ENCODE data around the gene SNW1. TPM values are rescaled to one million over a fixed set of nuclear protein-coding genes. Genes with fewer than 3 reads are reported as not detected.

SNW1 gene
- total and polyA plus RNA-seq, 2 of the 4 experiments (the other 2 are of a cell fraction), result 28.2 to 30.6 TPM

DNA sequence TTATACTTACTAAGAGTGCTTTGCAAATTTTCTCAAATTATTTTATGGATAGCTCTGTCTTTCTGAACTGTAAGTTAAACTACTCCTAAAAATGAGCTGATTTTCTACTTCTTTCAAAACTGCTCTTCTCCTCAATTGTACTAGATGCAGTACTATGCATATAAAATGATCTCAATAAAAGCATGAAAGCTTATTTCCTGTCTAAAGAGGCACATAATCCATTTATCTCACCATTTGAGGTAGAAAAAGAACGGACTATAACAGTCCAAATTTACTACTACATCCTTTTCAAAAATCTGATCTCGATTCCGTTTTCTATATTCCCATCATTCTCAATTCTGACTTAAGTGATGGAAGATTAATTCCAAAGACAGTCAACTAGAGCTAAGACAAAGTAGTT, 38.7 kb downstream of the SNW1 start:
- Histone ChIP-seq H2BK120ac (ENCODE audit: low read depth, low read length) (no peak overlapping the region), H3K18ac (ENCODE audit: low read depth, low read length) (no peak overlapping the region), H3K9me3 (ENCODE audit: control insufficient read depth, insufficient read depth, low read length) (no peaks in the 10 kb centered on the region), H3K4me1 (ENCODE audit: control insufficient read depth, insufficient read depth, low read length) (no peaks in the 10 kb centered on the region), H3K79me1 (ENCODE audit: low read depth in 1 of 2, low read length in 2 of 2) (peaks cover 14 to 16% of the 10 kb centered on the region in 2 experiments), H2AK5ac (ENCODE audit: low read depth, low read length) (no peak overlapping the region), H3K9ac (ENCODE audit: low read depth, low read length) (no peak overlapping the region), H4K8ac (ENCODE audit: low read depth in 2 of 2, low read length in 2 of 2) (no peak overlapping the region), H4K91ac (ENCODE audit: insufficient read depth, low read depth, low read length) (no peak overlapping the region), H3K36me3 (ENCODE audit: control insufficient read depth, insufficient read depth, low read length) (peaks cover 44% of the 10 kb centered on the region), H2AK9ac (replicated peaks; ENCODE audit: low read depth, low read length, poor library complexity) (no peak overlapping the region), H4K5ac (ENCODE audit: low read depth, low read length) (no peak overlapping the region), H2AFZ (replicated peaks; ENCODE audit: low read length, poor library complexity) (no peak overlapping the region), H3K27me3 (ENCODE audit: control insufficient read depth, insufficient read depth, low read length) (no peaks in the 10 kb centered on the region), H2BK20ac (ENCODE audit: low read depth, low read length) (no peak overlapping the region), H4K20me1 (ENCODE audit: insufficient read depth, low read length) (peaks cover 6% of the 10 kb centered on the region; the same call in 1 of the 2 replicates), H2BK15ac (ENCODE audit: low read depth, low read length) (no peak overlapping the region), H3K23ac (ENCODE audit: low read depth, low read length) (no peak overlapping the region), H3K27ac (ENCODE audit: insufficient read depth, low read length) (no peak overlapping the region), H3K4ac (ENCODE audit: low read depth, low read length) (no peak overlapping the region), H3K56ac (ENCODE audit: extremely low read depth, insufficient read depth, low read length) (no peak overlapping the region), H3K4me3 (ENCODE audit: insufficient read depth, low read depth, low read length) (no peak overlapping the region), H3K9me1 (ENCODE audit: insufficient read depth, low read length) (0 out of 2 replicates have a peak, but pooled peaks cover 2% of the 10 kb centered on the region), H3K14ac (replicated peaks; ENCODE audit: low read depth, low read length) (no peak overlapping the region), H3K4me2 (ENCODE audit: low read depth, low read length) (no peak overlapping the region), H2BK5ac (ENCODE audit: low read depth, low read length, poor library complexity, severe bottlenecking) (no peak overlapping the region)
- no peak for TF ChIP-seq RAD21 (IDR thresholded peaks at IDR 0.05; ENCODE audit: low read length)
- TF ChIP-seq CHD1 (IDR thresholded peaks at IDR 0.05; ENCODE audit: low read depth, low read length), result no peak
- no peak for TF ChIP-seq MAZ (IDR thresholded peaks at IDR 0.05; ENCODE audit: borderline replicate concordance, low read depth, low read length)
- TF ChIP-seq POLR2A (IDR thresholded peaks at IDR 0.05; ENCODE audit: low read depth, low read length), result no peak
- TF ChIP-seq, protein P1, sequence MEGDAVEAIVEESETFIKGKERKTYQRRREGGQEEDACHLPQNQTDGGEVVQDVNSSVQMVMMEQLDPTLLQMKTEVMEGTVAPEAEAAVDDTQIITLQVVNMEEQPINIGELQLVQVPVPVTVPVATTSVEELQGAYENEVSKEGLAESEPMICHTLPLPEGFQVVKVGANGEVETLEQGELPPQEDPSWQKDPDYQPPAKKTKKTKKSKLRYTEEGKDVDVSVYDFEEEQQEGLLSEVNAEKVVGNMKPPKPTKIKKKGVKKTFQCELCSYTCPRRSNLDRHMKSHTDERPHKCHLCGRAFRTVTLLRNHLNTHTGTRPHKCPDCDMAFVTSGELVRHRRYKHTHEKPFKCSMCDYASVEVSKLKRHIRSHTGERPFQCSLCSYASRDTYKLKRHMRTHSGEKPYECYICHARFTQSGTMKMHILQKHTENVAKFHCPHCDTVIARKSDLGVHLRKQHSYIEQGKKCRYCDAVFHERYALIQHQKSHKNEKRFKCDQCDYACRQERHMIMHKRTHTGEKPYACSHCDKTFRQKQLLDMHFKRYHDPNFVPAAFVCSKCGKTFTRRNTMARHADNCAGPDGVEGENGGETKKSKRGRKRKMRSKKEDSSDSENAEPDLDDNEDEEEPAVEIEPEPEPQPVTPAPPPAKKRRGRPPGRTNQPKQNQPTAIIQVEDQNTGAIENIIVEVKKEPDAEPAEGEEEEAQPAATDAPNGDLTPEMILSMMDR (conservative IDR thresholded peaks at IDR 0.05; ENCODE audit: low read depth, low read length), result no peak
- TF ChIP-seq MXI1 (IDR thresholded peaks at IDR 0.05; ENCODE audit: borderline replicate concordance, low read depth, low read length), result no peak
- no peak for TF ChIP-seq RCOR1 (IDR thresholded peaks at IDR 0.05; ENCODE audit: insufficient replicate concordance, low read length)
- TF ChIP-seq MAFK (IDR thresholded peaks at IDR 0.05; ENCODE audit: low read depth, low read length), result no peak
- no peak for TF ChIP-seq BHLHE40 (IDR thresholded peaks at IDR 0.05; ENCODE audit: low read depth, low read length)
- TF ChIP-seq, protein P2, sequence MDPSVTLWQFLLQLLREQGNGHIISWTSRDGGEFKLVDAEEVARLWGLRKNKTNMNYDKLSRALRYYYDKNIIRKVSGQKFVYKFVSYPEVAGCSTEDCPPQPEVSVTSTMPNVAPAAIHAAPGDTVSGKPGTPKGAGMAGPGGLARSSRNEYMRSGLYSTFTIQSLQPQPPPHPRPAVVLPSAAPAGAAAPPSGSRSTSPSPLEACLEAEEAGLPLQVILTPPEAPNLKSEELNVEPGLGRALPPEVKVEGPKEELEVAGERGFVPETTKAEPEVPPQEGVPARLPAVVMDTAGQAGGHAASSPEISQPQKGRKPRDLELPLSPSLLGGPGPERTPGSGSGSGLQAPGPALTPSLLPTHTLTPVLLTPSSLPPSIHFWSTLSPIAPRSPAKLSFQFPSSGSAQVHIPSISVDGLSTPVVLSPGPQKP (IDR thresholded peaks at IDR 0.05; ENCODE audit: borderline replicate concordance, low read depth, low read length), result no peak
- no peak for TF ChIP-seq FOS (IDR thresholded peaks at IDR 0.05; ENCODE audit: low read depth, low read length)
- no peak for TF ChIP-seq NFE2L2 (IDR thresholded peaks at IDR 0.05; ENCODE audit: low read depth, low read length)
- TF ChIP-seq, protein P3, sequence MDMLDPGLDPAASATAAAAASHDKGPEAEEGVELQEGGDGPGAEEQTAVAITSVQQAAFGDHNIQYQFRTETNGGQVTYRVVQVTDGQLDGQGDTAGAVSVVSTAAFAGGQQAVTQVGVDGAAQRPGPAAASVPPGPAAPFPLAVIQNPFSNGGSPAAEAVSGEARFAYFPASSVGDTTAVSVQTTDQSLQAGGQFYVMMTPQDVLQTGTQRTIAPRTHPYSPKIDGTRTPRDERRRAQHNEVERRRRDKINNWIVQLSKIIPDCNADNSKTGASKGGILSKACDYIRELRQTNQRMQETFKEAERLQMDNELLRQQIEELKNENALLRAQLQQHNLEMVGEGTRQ (IDR thresholded peaks at IDR 0.05; ENCODE audit: low read depth, low read length), result no peak
- TF ChIP-seq RFX5 (IDR thresholded peaks at IDR 0.05; ENCODE audit: low read depth, low read length), result no peak
- TF ChIP-seq SMC3 (IDR thresholded peaks at IDR 0.05; ENCODE audit: low read depth, low read length), result no peak
- no peak for TF ChIP-seq CEBPB (IDR thresholded peaks at IDR 0.05; ENCODE audit: low read depth, low read length)
- no peak for DNase-seq
- BruUV-seq (replicated peaks), result no TSS peak
- intact Hi-C loops (cut with micrococcal nuclease), result no loop called here
- ChIA-PET POLR2A (ENCODE audit: unreplicated experiment) (no interaction called here), CTCF (no interaction called here)
- no peak for ATAC-seq (ENCODE audit: low read depth)
- dilution Hi-C loops (cut with HindIII; ENCODE audit: low sequenced_read_pairs, unreplicated experiment), result no loop called here
- WGBS, 2 experiments (ENCODE audit: extremely low coverage in 2 of 2, insufficient read length in 1 of 2), result 100% methylated on average over 2 of the region's 3 CpGs; no CpG with 5 or more reads in 1 of the 2 experiments
- in situ Hi-C loops (cut with MboI; ENCODE audit: low sequenced_read_pairs), result no loop called here
